ENCODE measurements around the gene MLLT3.

- TF ChIP-seq POLR2A (IDR thresholded peaks at IDR 0.05) (no peak), CTCF (IDR thresholded peaks at IDR 0.05) (no peak)
Observed at GRCh38 chr9:20295555-20295954, 326.7 kb downstream of the MLLT3 start.

All from uterus (tissue), 2 donors.